NCI-H2171 (cell line): ENCODE measurements around the gene FKBP5.
"Not testable (repeated sequence)": the region's sequence is repeated elsewhere in the genome, so short reads cannot be mapped to it uniquely, and the experiment has no call there.

Experiments
- DNase-seq: peaks from one replicate; lab custom pipeline; 2025; lab: John Stamatoyannopoulos, UW

The FKBP5 gene

GRCh38 chr6:35723587-35723986, 34.9 kb upstream of the FKBP5 start:
- DNase-seq: no peak

GRCh38 chr6:35722121-35722761, 33.5 kb upstream of the FKBP5 start:
- no peak for DNase-seq

- no peak for DNase-seq
Observed at GRCh38 chr6:35719830-35720733, 31.4 kb upstream of the FKBP5 start.

- no peak for DNase-seq
Observed at GRCh38 chr6:35719404-35719829, 30.7 kb upstream of the FKBP5 start.

- DNase-seq: no peak
Observed at GRCh38 chr6:35718911-35719381, 30.2 kb upstream of the FKBP5 start.

GRCh38 chr6:35718375-35718736, 29.6 kb upstream of the FKBP5 start:
- no peak for DNase-seq

GRCh38 chr6:35717449-35718374, 29.0 kb upstream of the FKBP5 start:
- no peak for DNase-seq

- no peak for DNase-seq
Observed at GRCh38 chr6:35716798-35717197, 28.1 kb upstream of the FKBP5 start.

GRCh38 chr6:35713006-35713767, 24.5 kb upstream of the FKBP5 start:
- no peak for DNase-seq

- DNase-seq: no peak
Observed at GRCh38 chr6:35711731-35712130, 23.0 kb upstream of the FKBP5 start.

GRCh38 chr6:35710241-35710847, 21.6 kb upstream of the FKBP5 start:
- no peak for DNase-seq

- DNase-seq: no peak
Observed at GRCh38 chr6:35708585-35708984, 19.9 kb upstream of the FKBP5 start.

GRCh38 chr6:35707714-35708407, 19.1 kb upstream of the FKBP5 start:
- no peak for DNase-seq

- no peak for DNase-seq
Observed at GRCh38 chr6:35706468-35706867, 17.8 kb upstream of the FKBP5 start.

GRCh38 chr6:35703554-35703953, 14.8 kb upstream of the FKBP5 start:
- no peak for DNase-seq

GRCh38 chr6:35698858-35699257, 10.1 kb upstream of the FKBP5 start:
- DNase-seq: no peak

- not testable (repeated sequence) for DNase-seq
Observed at GRCh38 chr6:35698430-35698829, 9.7 kb upstream of the FKBP5 start.

GRCh38 chr6:35694462-35694861, 5.7 kb upstream of the FKBP5 start:
- no peak for DNase-seq

- no peak for DNase-seq
Observed at GRCh38 chr6:35691027-35691824, 2.5 kb upstream of the FKBP5 start.

- no peak for DNase-seq
Observed at GRCh38 chr6:35690484-35690883, 1.8 kb upstream of the FKBP5 start.
